Stomach (tissue), 4 donors: ENCODE data around the gene ITGB4.

Source experiments
- CTCF ChIP-seq, 7 experiments: fragments of 450-650 bp in 4 of 7; fragments of 200-600 bp in 3 of 7; sonication (generic) in 3 of 7; IDR thresholded peaks; one replicate each; pipeline ENCODE4 v1.5.1; 2016 to 2019; ENCODE audit warnings: antibody characterized with exemption in 7 of 7, control low read depth in 2 of 7, mild to moderate bottlenecking in 1 of 7
- EP300 ChIP-seq: sonication (generic); formaldehyde crosslinking; IDR thresholded peaks from one replicate; pipeline ENCODE4 v1.6.1; 2017; ENCODE audit warnings: antibody characterized with exemption
- POLR2A ChIP-seq, 4 donors: fragments of 450-650 bp; IDR thresholded peaks; one replicate each; pipeline ENCODE4 v1.6.1; 2016; ENCODE audit warnings: antibody characterized with exemption in 4 of 4, control low read depth in 2 of 4, mild to moderate bottlenecking in 1 of 4, moderate library complexity in 1 of 4
- POLR2AphosphoS5 ChIP-seq, 3 donors: sonication (generic); formaldehyde crosslinking; IDR thresholded peaks; one replicate each; pipeline ENCODE4 v1.6.1; 2016; ENCODE audit warnings: antibody characterized with exemption in 3 of 3

DNA sequence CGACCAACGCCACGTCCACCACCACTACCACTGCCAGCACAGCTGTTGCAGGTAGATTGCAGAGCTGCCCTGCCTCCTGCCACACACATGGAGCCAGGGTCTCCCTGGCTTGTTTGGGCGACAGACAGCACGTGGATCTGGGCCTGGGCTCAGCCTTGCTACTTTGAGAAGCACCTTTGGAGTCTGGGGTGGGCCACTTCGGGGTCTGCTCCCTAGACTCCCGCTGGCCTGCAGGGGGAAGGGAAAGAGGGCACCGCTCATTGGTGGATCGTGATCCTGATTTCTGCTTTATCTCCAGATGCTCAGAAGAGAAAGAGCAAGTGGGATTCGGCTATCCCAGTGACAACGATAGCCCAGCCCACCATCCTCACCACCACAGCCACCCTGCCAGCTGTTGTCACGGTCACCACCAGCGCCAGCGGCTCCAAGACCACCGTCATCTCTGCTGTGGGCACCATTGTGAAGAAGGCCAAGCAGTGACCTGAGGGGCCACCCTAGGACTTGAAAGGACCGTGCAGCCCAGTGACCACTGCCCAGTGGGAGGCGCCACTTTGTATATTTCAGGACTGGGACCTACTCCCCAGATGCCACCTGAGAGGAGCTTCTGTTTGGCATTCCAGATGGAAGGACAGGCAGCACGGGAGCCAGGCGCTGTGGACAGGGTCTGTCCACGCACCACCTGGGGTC, 15.1 kb upstream of the ITGB4 start:
- TF ChIP-seq POLR2A (IDR thresholded peaks at IDR 0.05) = no peak
- TF ChIP-seq CTCF (IDR thresholded peaks at IDR 0.05) = no peak
- no peak for TF ChIP-seq POLR2AphosphoS5 (IDR thresholded peaks at IDR 0.05)
- TF ChIP-seq EP300 = no peak
